HG02870 (cell line): ENCODE results near the gene DIPK2A.

Source experiments
- ATAC-seq: cut with Tn5 transposase; IDR thresholded peaks from one replicate; pipeline ENCODE4 v1.9.1; 2021; ENCODE audit warnings: mild to moderate bottlenecking, moderate library complexity; ENCODE audit not compliant: unreplicated experiment

DIPK2A gene

GRCh38 chr3:143971359-143972154 is at the start of gene DIPK2A:
DIPK2A (plus strand) TSS chr3:143971823; CDS start chr3:143972333, 510 bp downstream.
- peak; percentile 51 for ATAC-seq

GRCh38 chr3:143924522-143925285 is 46.9 kb upstream of the DIPK2A start:
- ATAC-seq: peak; percentile 64

- ATAC-seq: no peak
Measured at GRCh38 chr3:143928056-143928455, 43.6 kb upstream of the DIPK2A start.

- ATAC-seq: no peak
Measured at GRCh38 chr3:143928541-143929255, 42.9 kb upstream of the DIPK2A start.

- ATAC-seq: no peak
Measured at GRCh38 chr3:143934791-143935190, 36.8 kb upstream of the DIPK2A start.

- no peak for ATAC-seq
Measured at GRCh38 chr3:143935678-143936077, 35.9 kb upstream of the DIPK2A start.

GRCh38 chr3:143950810-143951209 is 20.8 kb upstream of the DIPK2A start:
- ATAC-seq: no peak

- ATAC-seq: peak; percentile 66
Measured at GRCh38 chr3:143951351-143951971, 20.2 kb upstream of the DIPK2A start.

GRCh38 chr3:143952569-143953072 is 19.0 kb upstream of the DIPK2A start:
- no peak for ATAC-seq

- no peak for ATAC-seq
Measured at GRCh38 chr3:143955113-143955512, 16.5 kb upstream of the DIPK2A start.

- no peak for ATAC-seq
Measured at GRCh38 chr3:143956838-143957237, 14.8 kb upstream of the DIPK2A start.

GRCh38 chr3:143957453-143957852 is 14.2 kb upstream of the DIPK2A start:
- ATAC-seq: no peak

- ATAC-seq: no peak
Measured at GRCh38 chr3:143958966-143959365, 12.7 kb upstream of the DIPK2A start.

- no peak for ATAC-seq
Measured at GRCh38 chr3:143961342-143961741, 10.3 kb upstream of the DIPK2A start.

- no peak for ATAC-seq
Measured at GRCh38 chr3:143963946-143964345, 7.7 kb upstream of the DIPK2A start.

GRCh38 chr3:143970773-143971358 is 757 bp upstream of the DIPK2A start:
- ATAC-seq: peak; percentile 18

GRCh38 chr3:143972155-143972504 is 507 bp downstream of the DIPK2A start:
- ATAC-seq: peak; percentile 3

- ATAC-seq: peak; percentile 32
Measured at GRCh38 chr3:143972505-143973258, 1.1 kb downstream of the DIPK2A start.

GRCh38 chr3:143973259-143974021 is 1.8 kb downstream of the DIPK2A start:
- ATAC-seq: peak; percentile 28
